DND-41 (cell line): ENCODE measurements around the gene PRPF39.

Experiments used
- ATAC-seq: fragments of 200-7000 bp; cut with Tn5 transposase; 3 replicates; pipeline ENCODE4 v1.9.1; 2021; ENCODE audit warnings: low read depth; ENCODE audit not compliant: insufficient read depth
- DNase-seq: peaks from one replicate; pipeline ENCODE4 v3.0.0-alpha.2; 2020
- H2AFZ ChIP-seq: 2 replicates; pipeline ENCODE4 v1.6.0; 2012; ENCODE audit warnings: low read depth, low read length
- H3K27ac ChIP-seq: 2 replicates; pipeline ENCODE4 v1.5.1; 2012; ENCODE audit warnings: low read length, inconsistent platforms
- H3K27me3 ChIP-seq: fragments of 200-600 bp; sonication (generic); 2 replicates; pipeline ENCODE4 v1.6.0; 2012; ENCODE audit warnings: low read length, mild to moderate bottlenecking, inconsistent platforms; ENCODE audit not compliant: insufficient read depth, poor library complexity
- H3K36me3 ChIP-seq: 2 replicates; pipeline ENCODE4 v1.5.1; 2012; ENCODE audit warnings: low read length, inconsistent platforms; ENCODE audit not compliant: insufficient read depth
- H3K4me1 ChIP-seq: 2 replicates; pipeline ENCODE4 v1.5.1; 2012; ENCODE audit warnings: mild to moderate bottlenecking, low read length; ENCODE audit not compliant: insufficient read depth
- H3K4me2 ChIP-seq: 2 replicates; pipeline ENCODE4 v1.6.0; 2012; ENCODE audit warnings: mild to moderate bottlenecking, moderate library complexity, low read length, inconsistent platforms; ENCODE audit not compliant: insufficient read depth
- H3K4me3 ChIP-seq, 2 experiments: fragments of 200-600 bp in 1 of 2; shearing (Covaris generic) in 1 of 2; 2 replicates each; pipeline ENCODE4 v1.5.1; 2012 to 2016; ENCODE audit warnings: inconsistent platforms in 2 of 2, low read length in 2 of 2, mild to moderate bottlenecking in 2 of 2, low read depth in 1 of 2, moderate library complexity in 1 of 2
- H3K79me2 ChIP-seq: 2 replicates; pipeline ENCODE4 v1.6.0; 2012; ENCODE audit warnings: low read length, inconsistent platforms; ENCODE audit not compliant: insufficient read depth
- H3K9ac ChIP-seq: 2 replicates; pipeline ENCODE4 v1.6.0; 2012; ENCODE audit warnings: low read depth, mild to moderate bottlenecking, inconsistent platforms, low read length, moderate library complexity
- H3K9me3 ChIP-seq: 2 replicates; pipeline ENCODE4 v1.5.1; 2012; ENCODE audit warnings: low read length, moderate library complexity, mild to moderate bottlenecking, inconsistent platforms; ENCODE audit not compliant: insufficient read depth, severe bottlenecking
- H4K20me1 ChIP-seq: 2 replicates; pipeline ENCODE4 v1.6.0; 2012; ENCODE audit warnings: low read length; ENCODE audit not compliant: insufficient read depth
- CTCF ChIP-seq: IDR thresholded peaks from 2 replicates; pipeline ENCODE4 v1.5.1; 2012; ENCODE audit warnings: borderline replicate concordance, low read length, moderate library complexity, mild to moderate bottlenecking; ENCODE audit not compliant: poor library complexity, severe bottlenecking; ENCODE audit errors: extremely low read depth
- EZH2 ChIP-seq: IDR thresholded peaks from 3 replicates; pipeline ENCODE4 v1.6.1; 2012; ENCODE audit warnings: borderline replicate concordance, low read depth, mild to moderate bottlenecking, moderate library complexity, low read length, inconsistent platforms; ENCODE audit not compliant: severe bottlenecking

PRPF39 gene

GRCh38 chr14:45060551-45060950 lies 23.4 kb upstream of the PRPF39 start:
- ATAC-seq (no peak), DNase-seq (no peak)
- H3K27me3 ChIP-seq = no peaks in the 10 kb centered on the region
- TF ChIP-seq EZH2 = no peak
- no peak for TF ChIP-seq CTCF
- H3K4me3 ChIP-seq = no peak overlapping the region
- H3K4me1 ChIP-seq = no peaks in the 10 kb centered on the region
- H3K36me3 ChIP-seq = peaks cover 7% of the 10 kb centered on the region; the same call in 1 of the 2 replicates
- H3K27ac ChIP-seq = no peak overlapping the region
- H3K9ac ChIP-seq = no peak overlapping the region
- H3K4me2 ChIP-seq = no peak overlapping the region
- H3K9me3 ChIP-seq = no peaks in the 10 kb centered on the region
- H4K20me1 ChIP-seq = peaks cover 2% of the 10 kb centered on the region; the same call in 1 of the 2 replicates
- H2AFZ ChIP-seq = no peak overlapping the region
- H3K79me2 ChIP-seq = 0 out of 2 replicates have a peak, but pooled peaks cover 3% of the 10 kb centered on the region

GRCh38 chr14:45065540-45065939 lies 18.4 kb upstream of the PRPF39 start:
- no peak overlapping the region for H3K4me2 ChIP-seq
- DNase-seq (no peak), ATAC-seq (no peak)
- H3K9me3 ChIP-seq = no peaks in the 10 kb centered on the region
- no peak overlapping the region for H3K4me3 ChIP-seq
- H2AFZ ChIP-seq = no peak overlapping the region
- peaks cover 2% of the 10 kb centered on the region; the same call in 1 of the 2 replicates for H4K20me1 ChIP-seq
- no peaks in the 10 kb centered on the region for H3K4me1 ChIP-seq
- H3K27me3 ChIP-seq = no peaks in the 10 kb centered on the region
- no peak overlapping the region for H3K27ac ChIP-seq
- H3K79me2 ChIP-seq = 0 out of 2 replicates have a peak, but pooled peaks cover 3% of the 10 kb centered on the region
- TF ChIP-seq EZH2 (no peak), CTCF (no peak)
- peaks cover 9% of the 10 kb centered on the region; the same call in 1 of the 2 replicates for H3K36me3 ChIP-seq
- no peak overlapping the region for H3K9ac ChIP-seq

- H3K27ac ChIP-seq = no peak overlapping the region
- H3K79me2 ChIP-seq = 0 out of 2 replicates have a peak, but pooled peaks cover 3% of the 10 kb centered on the region
- H3K4me3 ChIP-seq = no peak overlapping the region
- no peaks in the 10 kb centered on the region for H3K9me3 ChIP-seq
- DNase-seq (no peak), ATAC-seq (no peak)
- peaks cover 2% of the 10 kb centered on the region; the same call in 1 of the 2 replicates for H4K20me1 ChIP-seq
- H3K27me3 ChIP-seq = no peaks in the 10 kb centered on the region
- H3K36me3 ChIP-seq = peaks cover 6% of the 10 kb centered on the region; the same call in 1 of the 2 replicates
- H3K4me2 ChIP-seq = no peak overlapping the region
- TF ChIP-seq CTCF (no peak), EZH2 (no peak)
- no peak overlapping the region for H3K9ac ChIP-seq
- H2AFZ ChIP-seq = no peak overlapping the region
- no peaks in the 10 kb centered on the region for H3K4me1 ChIP-seq
Observed at GRCh38 chr14:45065956-45066355, 18.0 kb upstream of the PRPF39 start.

GRCh38 chr14:45066667-45067066 lies 17.2 kb upstream of the PRPF39 start:
- Histone ChIP-seq H3K36me3 (peaks cover 6% of the 10 kb centered on the region; the same call in 1 of the 2 replicates), H4K20me1 (peaks cover 2% of the 10 kb centered on the region; the same call in 1 of the 2 replicates), H3K27me3 (no peaks in the 10 kb centered on the region), H3K4me1 (no peaks in the 10 kb centered on the region), H3K27ac (no peak overlapping the region), H3K9me3 (no peaks in the 10 kb centered on the region), H3K4me2 (no peak overlapping the region), H3K4me3 (no peak overlapping the region), H2AFZ (no peak overlapping the region), H3K9ac (no peak overlapping the region), H3K79me2 (0 out of 2 replicates have a peak, but pooled peaks cover 3% of the 10 kb centered on the region)
- DNase-seq (no peak), ATAC-seq (no peak)
- TF ChIP-seq EZH2 = no peak
- no peak for TF ChIP-seq CTCF
